B cell (primary cell): ENCODE data around the gene SRCAP. TPM values are rescaled to one million over a fixed set of nuclear protein-coding genes. Genes with fewer than 3 reads are reported as not detected.
A peak's percentile ranks its signal among the peaks of the same experiment; 100 is the strongest.

Source experiments
- ATAC-seq: fragments of 200-7000 bp; cut with Tn5 transposase; one replicate; pipeline ENCODE4 v1.10.0; 2021; ENCODE audit warnings: low read depth, mild to moderate bottlenecking, moderate number of reproducible peaks, moderate library complexity
- CTCF ChIA-PET: fragments of 350-600 bp; sonication (Branson Sonifier 250); formaldehyde crosslinking; loops from one replicate; lab custom pipeline; 2021; ENCODE audit warnings: antibody characterized with exemption, inconsistent platforms; lab: Charles Lee
- POLR2A ChIA-PET: fragments of 350-600 bp; sonication (Branson Sonifier 250); formaldehyde crosslinking; loops from one replicate; lab custom pipeline; 2021; ENCODE audit warnings: antibody characterized with exemption; lab: Charles Lee
- DNase-seq: peaks from one replicate; pipeline ENCODE4 v3.0.0; 2013
- H2AFZ ChIP-seq: 2 replicates; pipeline ENCODE4 v1.6.1; 2012; ENCODE audit warnings: mild to moderate bottlenecking, low read depth, low read length; ENCODE audit not compliant: insufficient read depth, poor library complexity, severe bottlenecking
- H3K27ac ChIP-seq, 2 donors: 1 replicate in 1 of 2; 2 replicates in 1 of 2; pipeline ENCODE4 v1.5.1; 2012 to 2013; ENCODE audit warnings: low read length in 2 of 2, mild to moderate bottlenecking in 2 of 2, moderate library complexity in 1 of 2
- H3K27me3 ChIP-seq, 4 experiments: fragments of 200-600 bp in 1 of 4; sonication (generic) in 1 of 4; replicated peaks in 1 of 4; 1 replicate in 2 of 4; 2 replicates in 2 of 4; pipeline versions ENCODE4 v1.6.1 to v1.7.0; 2013 to 2016; ENCODE audit warnings: low read length in 3 of 4, mild to moderate bottlenecking in 2 of 4, mixed read lengths in 1 of 4, moderate library complexity in 1 of 4; ENCODE audit not compliant: insufficient read depth in 4 of 4, control insufficient read depth in 3 of 4; ENCODE audit errors: control extremely low read depth in 1 of 4
- H3K36me3 ChIP-seq, 2 experiments: replicated peaks in 1 of 2; 1 replicate in 1 of 2; 2 replicates in 1 of 2; pipeline versions ENCODE4 v1.6.1 to v1.7.1; 2013; ENCODE audit warnings: low read length in 1 of 2; ENCODE audit not compliant: insufficient read depth in 2 of 2, control insufficient read depth in 1 of 2; ENCODE audit errors: control extremely low read depth in 1 of 2, extremely low read depth in 1 of 2
- H3K4me1 ChIP-seq, 2 donors: fragments of 200-600 bp in 1 of 2; sonication (generic) in 1 of 2; 1 replicate in 1 of 2; 2 replicates in 1 of 2; pipeline versions ENCODE4 v1.5.1 to v1.6.1; 2013 to 2017; ENCODE audit warnings: low read length in 2 of 2; ENCODE audit not compliant: control insufficient read depth in 2 of 2, insufficient read depth in 2 of 2
- H3K4me2 ChIP-seq: replicated peaks from 2 replicates; pipeline ENCODE3; 2012; ENCODE audit warnings: mild to moderate bottlenecking, low read depth, low read length; ENCODE audit not compliant: poor library complexity, severe bottlenecking
- H3K4me3 ChIP-seq, 5 experiments: fragments of 200-600 bp in 1 of 5; sonication (generic) in 1 of 5; 1 replicate in 3 of 5; 2 replicates in 2 of 5; pipeline versions ENCODE4 v1.5.1 to v1.7.0; 2011 to 2016; ENCODE audit warnings: low read length in 4 of 5, mild to moderate bottlenecking in 4 of 5, low read depth in 2 of 5, control low read depth in 1 of 5, moderate library complexity in 1 of 5; ENCODE audit not compliant: insufficient read depth in 1 of 5; ENCODE audit errors: control extremely low read depth in 1 of 5, extremely low read depth in 1 of 5
- H3K79me2 ChIP-seq: fragments of 200-600 bp; sonication (generic); one replicate; pipeline ENCODE4 v1.6.0; 2016; ENCODE audit warnings: low read length; ENCODE audit not compliant: control insufficient read depth, insufficient read depth
- H3K9ac ChIP-seq: fragments of 200-600 bp; sonication (generic); 2 replicates; pipeline ENCODE4 v1.6.1; 2017; ENCODE audit warnings: mild to moderate bottlenecking, low read length, moderate library complexity
- H3K9me3 ChIP-seq, 3 donors: one replicate each; pipeline versions ENCODE4 v1.6.1 to v1.7.1; 2013; ENCODE audit warnings: low read length in 2 of 3; ENCODE audit not compliant: control insufficient read depth in 2 of 3, insufficient read depth in 1 of 3; ENCODE audit errors: control extremely low read depth in 1 of 3
- H4K20me1 ChIP-seq: 2 replicates; pipeline ENCODE4 v1.6.0; 2012; ENCODE audit warnings: mild to moderate bottlenecking, low read length; ENCODE audit not compliant: insufficient read depth, control insufficient read depth, poor library complexity, severe bottlenecking
- H3K27ac Mint-ChIP-seq: one replicate; pipeline ENCODE4 v1.8.0; 2021; ENCODE audit warnings: mixed read lengths
- H3K27me3 Mint-ChIP-seq: one replicate; pipeline ENCODE4 v1.8.0; 2021; ENCODE audit warnings: mixed read lengths
- H3K4me1 Mint-ChIP-seq: one replicate; pipeline ENCODE4 v1.8.0; 2021; ENCODE audit warnings: mixed read lengths
- H3K4me3 Mint-ChIP-seq: one replicate; pipeline ENCODE4 v1.8.0; 2021; ENCODE audit warnings: mixed read lengths
- H3K9me3 Mint-ChIP-seq: one replicate; pipeline ENCODE4 v1.8.0; 2022; ENCODE audit warnings: mixed read lengths; ENCODE audit not compliant: insufficient read depth
- CTCF ChIP-seq: fragments of 200-600 bp; IDR thresholded peaks from one replicate; pipeline ENCODE4 v1.8.0; 2022; ENCODE audit warnings: antibody characterized with exemption, mild to moderate bottlenecking
- EZH2 ChIP-seq: IDR thresholded peaks from 2 replicates; pipeline ENCODE4 v1.6.1; 2012; ENCODE audit warnings: borderline replicate concordance, low read depth, mild to moderate bottlenecking, moderate library complexity, low read length; ENCODE audit not compliant: insufficient read depth, poor library complexity, severe bottlenecking
- WGBS: methylation state at CpG from one replicate; pipeline ENCODE4 v1.1.5; 2013; ENCODE audit warnings: missing lambda C conversion rate; ENCODE audit not compliant: insufficient coverage; 5-methylcytosine and 5-hydroxymethylcytosine counted together
- intact Hi-C: fragments of 100-400 bp; cut with micrococcal nuclease; formaldehyde crosslinking; loops from one replicate; pipeline ENCODE4 v1.10.0; 2022
- polyA plus RNA-seq: library from polyadenylated mRNA; depleted of rRNA; stranded (reverse); fragments of >200 nt; gene quantifications from 2 replicates; pipeline ENCODE4 v1.2.3, GENCODE V29; 2012
- total RNA-seq, 2 donors: library from RNA; stranded (reverse); fragments of 120-200 nt in 1 of 2; gene quantifications; 1 replicate in 1 of 2; 2 replicates in 1 of 2; pipeline versions ENCODE4 v1.2.3 to v1.2.4, GENCODE V29; 2013 to 2022

The SRCAP gene
- total and polyA plus RNA-seq, 2 donors (not counting 1 experiment from before 2014, with no cell fraction given), result 20.9 to 145 TPM

- peaks cover 0 to 87% of the 10 kb centered on the region in 2 experiments for H3K36me3 ChIP-seq
Observed at GRCh38 chr16:30768583-30769181, 69.7 kb downstream of the SRCAP start.

More at GRCh38 chr16:30768583-30769181, 69.7 kb downstream of the SRCAP start:
- Histone ChIP-seq H3K9me3 (no peaks in the 10 kb centered on the region), H3K4me2 (no peak overlapping the region), H3K4me1 (peaks cover under 1 to 21% of the 10 kb centered on the region in 2 donors), H3K79me2 (peaks cover 13% of the 10 kb centered on the region), H3K27me3 (no peaks in the 10 kb centered on the region), H3K4me3 (no peak overlapping the region), H2AFZ (no peak overlapping the region), H3K9ac (no peak overlapping the region), H3K27ac (no peak overlapping the region), H4K20me1 (peaks cover 60% of the 10 kb centered on the region)
- Mint-ChIP-seq H3K27ac (no peak overlapping the region), H3K9me3 (no peaks in the 10 kb centered on the region), H3K27me3 (no peaks in the 10 kb centered on the region), H3K4me3 (no peak overlapping the region), H3K4me1 (peaks cover 25% of the 10 kb centered on the region)
- TF ChIP-seq CTCF, result no peak
- no peak for TF ChIP-seq EZH2
- DNase-seq (peak; percentile 7), ATAC-seq (no peak)
- CTCF ChIA-PET, result no interaction called here
- POLR2A ChIA-PET, result no interaction called here
- intact Hi-C loops, result no loop called here
- WGBS, result 98% methylated on average over 23 of the region's 23 CpGs
